HL-60 (cell line): ENCODE results near the gene BTBD2.

Source experiments
- DNase-seq, 2 experiments: peaks; one replicate each; pipeline ENCODE4 v3.0.0-alpha.2; 2010 to 2020; ENCODE audit warnings: low read depth in 1 of 2, low spot score in 1 of 2
- H3K27ac ChIP-seq: fragments of 250-450 bp; sonication (Bioruptor Pico); replicated peaks from 2 replicates; pipeline ENCODE4 v1.5.1; 2020; ENCODE audit warnings: mild to moderate bottlenecking, moderate library complexity
- H3K27me3 ChIP-seq: fragments of 250-450 bp; sonication (Bioruptor Pico); 2 replicates; pipeline ENCODE4 v1.5.1; 2021; ENCODE audit warnings: mild to moderate bottlenecking, moderate library complexity; ENCODE audit not compliant: insufficient read depth, poor library complexity, severe bottlenecking
- H3K4me3 ChIP-seq: replicated peaks from 2 replicates; pipeline ENCODE4 v1.5.1; 2011; ENCODE audit warnings: mild to moderate bottlenecking, control low read depth, low read length; ENCODE audit not compliant: insufficient read depth
- CTCF ChIP-seq: IDR thresholded peaks from one replicate; pipeline ENCODE4 v1.5.1; 2011; ENCODE audit warnings: low read length, control low read depth, inconsistent platforms; ENCODE audit not compliant: insufficient read depth
- GABPA ChIP-seq: IDR thresholded peaks from 2 replicates; pipeline ENCODE4 v1.6.1; 2012; ENCODE audit warnings: low read depth
- POLR2AphosphoS5 ChIP-seq: IDR thresholded peaks from 2 replicates; pipeline ENCODE4 v1.6.1; 2012; ENCODE audit warnings: low read depth
- SPI1 ChIP-seq: IDR thresholded peaks from 2 replicates; pipeline ENCODE4 v1.6.1; 2012; ENCODE audit warnings: low read depth, mild to moderate bottlenecking, borderline replicate concordance
- TF ChIP-seq, protein P1 (sequence below): IDR thresholded peaks from 2 replicates; pipeline ENCODE4 v1.6.1; 2012; ENCODE audit warnings: low read depth; ENCODE audit not compliant: insufficient replicate concordance

Gene BTBD2

DNA sequence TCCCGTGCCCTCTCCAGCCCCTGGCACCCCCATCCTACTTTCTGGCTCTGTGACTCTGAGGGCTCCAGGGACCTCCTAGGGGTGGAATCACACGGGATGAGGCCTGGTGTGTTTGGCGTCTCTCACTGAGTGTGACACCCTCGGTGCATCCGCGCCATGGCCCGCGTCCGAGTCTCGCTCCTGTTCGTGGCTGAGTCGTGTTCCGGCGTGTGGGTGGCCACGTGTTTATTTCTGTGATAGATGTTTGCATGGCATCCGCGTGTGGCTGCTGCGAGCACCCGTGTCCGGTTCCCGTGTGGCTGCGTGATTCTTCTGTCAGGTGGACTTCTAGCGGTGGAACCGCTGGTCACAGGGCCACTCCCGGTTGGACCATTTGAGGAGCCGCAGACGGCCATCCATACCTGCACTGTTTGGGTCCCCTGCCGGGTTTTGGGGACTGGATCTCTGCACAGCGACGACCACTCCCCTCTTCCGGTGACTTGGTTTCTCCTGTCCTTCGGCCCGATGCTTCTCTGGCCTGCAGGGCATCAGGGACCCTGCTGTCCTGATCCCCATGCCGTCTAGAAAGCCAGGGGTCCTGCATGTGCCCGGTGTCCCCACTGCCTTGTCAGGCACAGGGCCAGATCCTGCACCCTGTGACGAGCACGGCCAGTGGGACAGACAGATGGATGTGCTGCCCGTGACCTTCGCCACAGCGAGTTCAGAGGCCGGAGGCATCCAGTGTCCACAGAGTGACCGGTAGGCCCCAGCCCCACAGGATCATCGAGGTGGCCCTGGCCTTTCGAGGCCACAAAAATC lies 66.0 kb downstream of the BTBD2 start:
- Histone ChIP-seq H3K27ac (no peak overlapping the region), H3K4me3 (no peak overlapping the region), H3K27me3 (no peaks in the 10 kb centered on the region)
- TF ChIP-seq SPI1 = no peak
- TF ChIP-seq POLR2AphosphoS5 = no peak
- no peak for TF ChIP-seq CTCF
- TF ChIP-seq, protein P1, sequence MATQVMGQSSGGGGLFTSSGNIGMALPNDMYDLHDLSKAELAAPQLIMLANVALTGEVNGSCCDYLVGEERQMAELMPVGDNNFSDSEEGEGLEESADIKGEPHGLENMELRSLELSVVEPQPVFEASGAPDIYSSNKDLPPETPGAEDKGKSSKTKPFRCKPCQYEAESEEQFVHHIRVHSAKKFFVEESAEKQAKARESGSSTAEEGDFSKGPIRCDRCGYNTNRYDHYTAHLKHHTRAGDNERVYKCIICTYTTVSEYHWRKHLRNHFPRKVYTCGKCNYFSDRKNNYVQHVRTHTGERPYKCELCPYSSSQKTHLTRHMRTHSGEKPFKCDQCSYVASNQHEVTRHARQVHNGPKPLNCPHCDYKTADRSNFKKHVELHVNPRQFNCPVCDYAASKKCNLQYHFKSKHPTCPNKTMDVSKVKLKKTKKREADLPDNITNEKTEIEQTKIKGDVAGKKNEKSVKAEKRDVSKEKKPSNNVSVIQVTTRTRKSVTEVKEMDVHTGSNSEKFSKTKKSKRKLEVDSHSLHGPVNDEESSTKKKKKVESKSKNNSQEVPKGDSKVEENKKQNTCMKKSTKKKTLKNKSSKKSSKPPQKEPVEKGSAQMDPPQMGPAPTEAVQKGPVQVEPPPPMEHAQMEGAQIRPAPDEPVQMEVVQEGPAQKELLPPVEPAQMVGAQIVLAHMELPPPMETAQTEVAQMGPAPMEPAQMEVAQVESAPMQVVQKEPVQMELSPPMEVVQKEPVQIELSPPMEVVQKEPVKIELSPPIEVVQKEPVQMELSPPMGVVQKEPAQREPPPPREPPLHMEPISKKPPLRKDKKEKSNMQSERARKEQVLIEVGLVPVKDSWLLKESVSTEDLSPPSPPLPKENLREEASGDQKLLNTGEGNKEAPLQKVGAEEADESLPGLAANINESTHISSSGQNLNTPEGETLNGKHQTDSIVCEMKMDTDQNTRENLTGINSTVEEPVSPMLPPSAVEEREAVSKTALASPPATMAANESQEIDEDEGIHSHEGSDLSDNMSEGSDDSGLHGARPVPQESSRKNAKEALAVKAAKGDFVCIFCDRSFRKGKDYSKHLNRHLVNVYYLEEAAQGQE = no peak
- no peak for TF ChIP-seq GABPA
- DNase-seq = no peak

GRCh38 chr19:1947651-1948209 lies 67.8 kb downstream of the BTBD2 start:
- Histone ChIP-seq H3K4me3 (no peak overlapping the region), H3K27me3 (no peaks in the 10 kb centered on the region), H3K27ac (no peak overlapping the region)
- TF ChIP-seq, protein P1 = no peak
- no peak for TF ChIP-seq CTCF
- TF ChIP-seq POLR2AphosphoS5 = no peak
- no peak for TF ChIP-seq GABPA
- DNase-seq = no peak

- Histone ChIP-seq H3K27ac (no peak overlapping the region), H3K27me3 (no peaks in the 10 kb centered on the region), H3K4me3 (no peak overlapping the region)
- peak in 1 of 2 experiments; percentile 26 for DNase-seq
- TF ChIP-seq, protein P1 = no peak
- TF ChIP-seq CTCF = peak; percentile 38
Measured at GRCh38 chr19:1945899-1946298, 69.6 kb downstream of the BTBD2 start.
